Medulla oblongata (tissue), 1 donor: ENCODE data around the gene MLLT1.

Source experiments
- DNase-seq: peaks from one replicate; pipeline ENCODE4 v3.0.0-alpha.2; 2015; ENCODE audit errors: extremely low spot score

The MLLT1 gene

GRCh38 chr19:6161271-6161850 is 118.4 kb downstream of the MLLT1 start:
- DNase-seq = no peak
